Mucosa of stomach (tissue), 1 donor: Measurements from ENCODE around the gene TIAM2.
A peak's percentile ranks its signal among the peaks of the same experiment; 100 is the strongest.

ENCODE experiments used
- H3K27me3 ChIP-seq: one replicate; pipeline ENCODE4 v1.7.0; 2013; ENCODE audit warnings: mild to moderate bottlenecking, low read length; ENCODE audit not compliant: control insufficient read depth, insufficient read depth
- H3K36me3 ChIP-seq: one replicate; pipeline ENCODE4 v1.7.0; 2013; ENCODE audit warnings: low read length; ENCODE audit not compliant: control insufficient read depth, insufficient read depth
- H3K4me1 ChIP-seq: one replicate; pipeline ENCODE4 v1.7.0; 2013; ENCODE audit warnings: mild to moderate bottlenecking, low read length; ENCODE audit not compliant: control insufficient read depth, insufficient read depth
- H3K4me3 ChIP-seq: one replicate; pipeline ENCODE4 v1.7.0; 2013; ENCODE audit warnings: low read length
- H3K9ac ChIP-seq: one replicate; pipeline ENCODE4 v1.7.0; 2013; ENCODE audit warnings: mild to moderate bottlenecking, low read length, moderate library complexity
- H3K9me3 ChIP-seq: one replicate; pipeline ENCODE4 v1.7.0; 2013; ENCODE audit warnings: mild to moderate bottlenecking, low read length, moderate library complexity; ENCODE audit not compliant: control insufficient read depth
- donor health status: Pancreatic carcinoma.

The TIAM2 gene

GRCh38 chr6:154996016-154996590 is 988 bp downstream of the TIAM2 start:
- Histone ChIP-seq H3K27me3 (no peaks in the 10 kb centered on the region), H3K9ac (peak overlapping the region; percentile 73), H3K36me3 (no peaks in the 10 kb centered on the region), H3K4me1 (peaks cover 20% of the 10 kb centered on the region), H3K4me3 (peak overlapping the region; percentile 36), H3K9me3 (no peaks in the 10 kb centered on the region)

- no peak overlapping the region for H3K9ac ChIP-seq
- H3K4me3 ChIP-seq, result no peak overlapping the region
- H3K27me3 ChIP-seq, result no peaks in the 10 kb centered on the region
- H3K9me3 ChIP-seq, result no peaks in the 10 kb centered on the region
- peaks cover 20% of the 10 kb centered on the region for H3K4me1 ChIP-seq
- no peaks in the 10 kb centered on the region for H3K36me3 ChIP-seq
Observed at GRCh38 chr6:154996841-154997311, 1.8 kb downstream of the TIAM2 start.

GRCh38 chr6:154998855-154999254 is 3.7 kb downstream of the TIAM2 start:
- Histone ChIP-seq H3K27me3 (no peaks in the 10 kb centered on the region), H3K4me1 (peaks cover 20% of the 10 kb centered on the region), H3K36me3 (no peaks in the 10 kb centered on the region), H3K4me3 (no peak overlapping the region), H3K9ac (no peak overlapping the region), H3K9me3 (no peaks in the 10 kb centered on the region)

GRCh38 chr6:155001482-155001881 is 6.4 kb downstream of the TIAM2 start:
- no peaks in the 10 kb centered on the region for H3K9me3 ChIP-seq

GRCh38 chr6:155001934-155002333 is 6.8 kb downstream of the TIAM2 start:
- Histone ChIP-seq H3K9me3 (no peaks in the 10 kb centered on the region), H3K4me1 (peaks cover 18% of the 10 kb centered on the region)

More at GRCh38 chr6:155001482-155001881, 6.4 kb downstream of the TIAM2 start:
- H3K4me3 ChIP-seq, result no peak overlapping the region
- no peak overlapping the region for H3K9ac ChIP-seq
- H3K36me3 ChIP-seq, result no peaks in the 10 kb centered on the region
- peaks cover 20% of the 10 kb centered on the region for H3K4me1 ChIP-seq
- H3K27me3 ChIP-seq, result no peaks in the 10 kb centered on the region

GRCh38 chr6:155003476-155003875 is 8.4 kb downstream of the TIAM2 start:
- H3K4me1 ChIP-seq, result peaks cover 3% of the 10 kb centered on the region
- H3K4me3 ChIP-seq, result no peak overlapping the region

More at GRCh38 chr6:155001934-155002333, 6.8 kb downstream of the TIAM2 start:
- Histone ChIP-seq H3K4me3 (no peak overlapping the region), H3K36me3 (no peaks in the 10 kb centered on the region), H3K27me3 (no peaks in the 10 kb centered on the region), H3K9ac (no peak overlapping the region)

GRCh38 chr6:155004017-155004416 is 8.9 kb downstream of the TIAM2 start:
- H3K27me3 ChIP-seq, result no peaks in the 10 kb centered on the region
- no peaks in the 10 kb centered on the region for H3K9me3 ChIP-seq
- H3K9ac ChIP-seq, result no peak overlapping the region
- no peak overlapping the region for H3K4me3 ChIP-seq
- H3K36me3 ChIP-seq, result no peaks in the 10 kb centered on the region
- H3K4me1 ChIP-seq, result no peaks in the 10 kb centered on the region

More at GRCh38 chr6:155003476-155003875, 8.4 kb downstream of the TIAM2 start:
- no peaks in the 10 kb centered on the region for H3K27me3 ChIP-seq
- H3K36me3 ChIP-seq, result no peaks in the 10 kb centered on the region
- no peak overlapping the region for H3K9ac ChIP-seq
- H3K9me3 ChIP-seq, result no peaks in the 10 kb centered on the region

- Histone ChIP-seq H3K27me3 (no peaks in the 10 kb centered on the region), H3K9ac (no peak overlapping the region), H3K4me3 (no peak overlapping the region), H3K9me3 (no peaks in the 10 kb centered on the region), H3K4me1 (no peaks in the 10 kb centered on the region), H3K36me3 (no peaks in the 10 kb centered on the region)
Observed at GRCh38 chr6:155004576-155005372, 9.7 kb downstream of the TIAM2 start.

GRCh38 chr6:155008625-155009024 is 13.5 kb downstream of the TIAM2 start:
- Histone ChIP-seq H3K4me3 (no peak overlapping the region), H3K27me3 (no peaks in the 10 kb centered on the region), H3K9me3 (no peaks in the 10 kb centered on the region), H3K36me3 (no peaks in the 10 kb centered on the region), H3K4me1 (peaks cover 5% of the 10 kb centered on the region), H3K9ac (no peak overlapping the region)

GRCh38 chr6:155010940-155011339 is 15.8 kb downstream of the TIAM2 start:
- no peak overlapping the region for H3K4me3 ChIP-seq
- H3K9ac ChIP-seq, result peak overlapping the region; percentile 5
- H3K27me3 ChIP-seq, result no peaks in the 10 kb centered on the region
- H3K9me3 ChIP-seq, result no peaks in the 10 kb centered on the region
- peaks cover 13% of the 10 kb centered on the region for H3K4me1 ChIP-seq
- no peaks in the 10 kb centered on the region for H3K36me3 ChIP-seq

- Histone ChIP-seq H3K36me3 (no peaks in the 10 kb centered on the region), H3K9ac (no peak overlapping the region), H3K4me3 (no peak overlapping the region), H3K9me3 (no peaks in the 10 kb centered on the region), H3K27me3 (no peaks in the 10 kb centered on the region), H3K4me1 (peaks cover 16% of the 10 kb centered on the region)
Observed at GRCh38 chr6:155011809-155012291, 16.7 kb downstream of the TIAM2 start.

GRCh38 chr6:155013457-155013876 is 18.4 kb downstream of the TIAM2 start:
- no peaks in the 10 kb centered on the region for H3K9me3 ChIP-seq
- H3K9ac ChIP-seq, result no peak overlapping the region
- H3K4me1 ChIP-seq, result peaks cover 16% of the 10 kb centered on the region
- H3K36me3 ChIP-seq, result no peaks in the 10 kb centered on the region
- no peak overlapping the region for H3K4me3 ChIP-seq
- no peaks in the 10 kb centered on the region for H3K27me3 ChIP-seq
